ENCODE measurements around the gene ARL10. TPM values are rescaled to one million over a fixed set of nuclear protein-coding genes. Genes with fewer than 3 reads are reported as not detected.

ARL10 gene
- polyA plus RNA-seq (0.70 to 2.4 TPM (median 1.6 TPM) in 3 replicates), polyA minus RNA-seq (1.5 to 3.0 TPM (median 2.1 TPM) in 3 replicates)
- polyA plus RNA-seq (2011; ENCODE audit: low read depth) = 1.0 TPM
- 0.66 and 0.72 TPM in 2 replicates for polyA plus RNA-seq (2011; cell fraction: cytosol; rRNA removed)
- polyA plus RNA-seq (2011; cell fraction: nucleus; rRNA removed) = 2.4 and 3.8 TPM in 2 replicates
- polyA plus RNA-seq (2012; ENCODE audit: low replicate concordance) = 1.4 and 2.2 TPM in 2 replicates
- 3.1 TPM for polyA minus RNA-seq (2011; cell fraction: cytosol; rRNA and poly(A)+ RNA removed)
- 1.3 and 2.9 TPM in 2 replicates for polyA minus RNA-seq (2011; cell fraction: nucleus; rRNA and poly(A)+ RNA removed)

GRCh38 chr5:176365351-176366231, at the start of gene ARL10:
TSS of gene ARL10 (plus strand) at chr5:176365487. CDS start at chr5:176365564, 77 bp downstream.
- DNase-seq (ENCODE audit: low read depth, low spot score) = no peak
- Histone ChIP-seq H3K27me3 (ENCODE audit: control insufficient read depth, extremely low read depth, insufficient read depth, low read length) (no peaks in the 10 kb centered on the region), H4K20me1 (ENCODE audit: control insufficient read depth, extremely low read depth, insufficient read depth, low read length) (no peaks in the 10 kb centered on the region), H3K4me1 (ENCODE audit: control insufficient read depth, extremely low read depth, insufficient read depth, low read length) (peaks cover 8% of the 10 kb centered on the region), H3K9me1 (ENCODE audit: control insufficient read depth, extremely low read depth, insufficient read depth, low read length) (no peaks in the 10 kb centered on the region), H3K9me3 (ENCODE audit: control insufficient read depth, low read depth, low read length) (no peaks in the 10 kb centered on the region), H3K79me2 (ENCODE audit: control insufficient read depth, insufficient read depth, low read length) (peaks cover 10% of the 10 kb centered on the region), H3K4me2 (ENCODE audit: control insufficient read depth, extremely low read depth, insufficient read depth, low read depth, low read length) (peak within 1 kb of the TSS; percentile 85), H3K9ac (ENCODE audit: control insufficient read depth, extremely low read depth, insufficient read depth, low read length) (peak within 1 kb of the TSS; percentile 71), H3K27ac (ENCODE audit: control insufficient read depth, insufficient read depth, low read length) (no peak within 1 kb of the TSS), H2AFZ (ENCODE audit: control insufficient read depth, low read length) (peak within 1 kb of the TSS; percentile 90), H3K36me3 (ENCODE audit: control insufficient read depth in 2 of 2, extremely low read depth in 1 of 2, insufficient read depth in 2 of 2, low read length in 2 of 2) (no peaks in the 10 kb centered on the region), H3K4me3 (ENCODE audit: control insufficient read depth in 2 of 3, extremely low read depth in 1 of 3, insufficient read depth in 2 of 3, low read depth in 1 of 3, low read length in 3 of 3) (peak within 1 kb of the TSS; percentile 42 to 69 (median 63))
- TF ChIP-seq CTCF (optimal IDR thresholded peaks at IDR 0.05 in 1 of 3, IDR thresholded peaks at IDR 0.05 in 1 of 3, conservative IDR thresholded peaks at IDR 0.05 in 1 of 3; ENCODE audit: extremely low read depth in 1 of 3, insufficient read depth in 2 of 3, low read length in 3 of 3) (no peak), EZH2 (IDR thresholded peaks at IDR 0.05; ENCODE audit: low read length) (no peak)
- FAIRE-seq = no peak
- dilution Hi-C loops (cut with MboI; ENCODE audit: extremely low pct_ligation_motif_present, low sequenced_read_pairs) = no loop called here

GRCh38 chr5:176317534-176318374, 47.5 kb upstream of the ARL10 start:
- no peaks in the 10 kb centered on the region for H3K79me2 ChIP-seq (ENCODE audit: control insufficient read depth, insufficient read depth, low read length)
- no peak overlapping the region for H3K4me2 ChIP-seq (ENCODE audit: control insufficient read depth, extremely low read depth, insufficient read depth, low read depth, low read length)
- no peak overlapping the region for H3K27ac ChIP-seq (ENCODE audit: control insufficient read depth, insufficient read depth, low read length)
- H3K36me3 ChIP-seq (ENCODE audit: control insufficient read depth in 2 of 2, extremely low read depth in 1 of 2, insufficient read depth in 2 of 2, low read length in 2 of 2) = peaks cover 4% of the 10 kb centered on the region in 2 experiments
- H3K9me1 ChIP-seq (ENCODE audit: control insufficient read depth, extremely low read depth, insufficient read depth, low read length) = no peaks in the 10 kb centered on the region
- DNase-seq (ENCODE audit: low read depth, low spot score) (no peak), FAIRE-seq (no peak)
- H3K4me3 ChIP-seq (ENCODE audit: control insufficient read depth in 2 of 3, extremely low read depth in 1 of 3, insufficient read depth in 2 of 3, low read depth in 1 of 3, low read length in 3 of 3) = no peak overlapping the region
- dilution Hi-C loops (cut with MboI; ENCODE audit: extremely low pct_ligation_motif_present, low sequenced_read_pairs) = no loop called here
- no peaks in the 10 kb centered on the region for H3K9me3 ChIP-seq (ENCODE audit: control insufficient read depth, low read depth, low read length)
- H2AFZ ChIP-seq (ENCODE audit: control insufficient read depth, low read length) = no peak overlapping the region
- TF ChIP-seq EZH2 (IDR thresholded peaks at IDR 0.05; ENCODE audit: low read length) = no peak
- no peak for TF ChIP-seq CTCF (optimal IDR thresholded peaks at IDR 0.05 in 1 of 3, IDR thresholded peaks at IDR 0.05 in 1 of 3, conservative IDR thresholded peaks at IDR 0.05 in 1 of 3; ENCODE audit: extremely low read depth in 1 of 3, insufficient read depth in 2 of 3, low read length in 3 of 3)
- no peaks in the 10 kb centered on the region for H3K27me3 ChIP-seq (ENCODE audit: control insufficient read depth, extremely low read depth, insufficient read depth, low read length)
- H3K4me1 ChIP-seq (ENCODE audit: control insufficient read depth, extremely low read depth, insufficient read depth, low read length) = no peaks in the 10 kb centered on the region
- no peak overlapping the region for H3K9ac ChIP-seq (ENCODE audit: control insufficient read depth, extremely low read depth, insufficient read depth, low read length)
- H4K20me1 ChIP-seq (ENCODE audit: control insufficient read depth, extremely low read depth, insufficient read depth, low read length) = no peaks in the 10 kb centered on the region

Measured in keratinocyte (primary cell).